K562 (cell line): ENCODE data around the gene GATA1. TPM values are rescaled to one million over a fixed set of nuclear protein-coding genes. Genes with fewer than 3 reads are reported as not detected.

Source experiments
- ATAC-seq: fragments of 200-7000 bp; cut with Tn5 transposase; 3 replicates; pipeline ENCODE4 v1.9.1; 2020; ENCODE audit warnings: moderate library complexity
- BruUV-seq: library from RNA; stranded (reverse); fragments of 400-500 nt; replicated peaks from 2 replicates; lab custom pipeline; 2021; lab: Mats Ljungman, UMichigan
- CTCF ChIA-PET: fragments of 300-600 bp; formaldehyde crosslinking; extraction: SDS; loops from one replicate; lab custom pipeline; 2021; ENCODE audit warnings: low intra/inter-chr PET ratio; lab: Yijun Ruan, JAX
- POLR2A ChIA-PET: fragments of 300-600, 350-650 bp; sonication (Branson Sonifier 250); formaldehyde crosslinking; extraction: SDS; loops from one replicate; lab custom pipeline; 2021; ENCODE audit warnings: antibody characterized with exemption, inconsistent platforms; lab: Yijun Ruan, JAX
- DNase-seq, 4 experiments: peaks; one replicate each; pipeline versions ENCODE4 v3.0.0 to v3.0.0-alpha.2; 2011 to 2018; ENCODE audit warnings: low spot score in 3 of 4, mixed read lengths in 3 of 4; ENCODE audit errors: extremely low read depth in 1 of 4
- FAIRE-seq: peaks from 2 replicates; lab custom pipeline; 2011; peaks lifted over from hg19 to GRCh38; lab: Jason Lieb, UNC
- H2AFZ ChIP-seq: 2 replicates; pipeline ENCODE4 v1.6.0; 2011; ENCODE audit warnings: low read depth, low read length, control low read depth, inconsistent platforms
- H3K27ac ChIP-seq: fragments of 200-600 bp; 3 replicates; pipeline ENCODE4 v1.8.0; 2011; ENCODE audit warnings: low read depth, mild to moderate bottlenecking, control low read depth, inconsistent platforms, low read length, moderate library complexity, mixed read lengths; ENCODE audit errors: extremely low read depth
- H3K27me3 ChIP-seq, 2 experiments: fragments of 300-600 bp in 1 of 2; 2 replicates in 1 of 2; 3 replicates in 1 of 2; pipeline versions ENCODE4 v1.6.0 to v1.8.0; 2011; ENCODE audit warnings: inconsistent platforms in 2 of 2, low read length in 2 of 2, mild to moderate bottlenecking in 1 of 2, mixed read lengths in 1 of 2, moderate library complexity in 1 of 2; ENCODE audit not compliant: control insufficient read depth in 2 of 2, insufficient read depth in 2 of 2
- H3K36me3 ChIP-seq: fragments of 300-600 bp; 3 replicates; pipeline ENCODE4 v1.8.0; 2011; ENCODE audit warnings: mild to moderate bottlenecking, low read length, inconsistent platforms; ENCODE audit not compliant: control insufficient read depth, insufficient read depth
- H3K4me1 ChIP-seq, 2 experiments: fragments of 200-600 bp in 1 of 2; replicated peaks in 1 of 2; 2 replicates in 1 of 2; 3 replicates in 1 of 2; pipeline versions ENCODE4 v1.5.1 to v1.8.0; 2011; ENCODE audit warnings: inconsistent platforms in 2 of 2, low read length in 2 of 2, mild to moderate bottlenecking in 1 of 2, mixed read lengths in 1 of 2, moderate library complexity in 1 of 2; ENCODE audit not compliant: control insufficient read depth in 2 of 2, insufficient read depth in 2 of 2
- H3K4me2 ChIP-seq: 2 replicates; pipeline ENCODE4 v1.6.1; 2011; ENCODE audit warnings: low read length, control low read depth, inconsistent platforms, mixed read lengths; ENCODE audit not compliant: insufficient read depth
- H3K4me3 ChIP-seq: fragments of 200-600 bp; sonication (generic), shearing (Covaris generic); 2 replicates; pipeline ENCODE4 v1.5.1; 2016; ENCODE audit warnings: control low read depth, inconsistent platforms
- H3K79me2 ChIP-seq: fragments of 200-600 bp; 3 replicates; pipeline ENCODE4 v1.8.0; 2011; ENCODE audit warnings: low read length, inconsistent platforms; ENCODE audit not compliant: control insufficient read depth, insufficient read depth
- H3K9ac ChIP-seq, 2 experiments: 2 replicates each; pipeline versions ENCODE4 v1.6.0 to v1.6.1; 2011; ENCODE audit warnings: low read depth in 2 of 2, low read length in 2 of 2, control low read depth in 1 of 2, inconsistent platforms in 1 of 2, mild to moderate bottlenecking in 1 of 2, mixed read lengths in 1 of 2; ENCODE audit not compliant: insufficient read depth in 1 of 2
- H3K9me1 ChIP-seq: one replicate; pipeline ENCODE4 v1.6.0; 2011; ENCODE audit warnings: inconsistent platforms, mild to moderate bottlenecking, low read length, moderate library complexity; ENCODE audit not compliant: control insufficient read depth, insufficient read depth
- H3K9me3 ChIP-seq: replicated peaks from 2 replicates; pipeline ENCODE4 v1.5.1; 2011; ENCODE audit warnings: low read depth, low read length, inconsistent platforms; ENCODE audit not compliant: control insufficient read depth, insufficient read depth
- H4K20me1 ChIP-seq: replicated peaks from 2 replicates; pipeline ENCODE4 v1.6.1; 2011; ENCODE audit warnings: low read length, inconsistent platforms, mixed read lengths; ENCODE audit not compliant: control insufficient read depth, insufficient read depth
- BCOR ChIP-seq: fragments of 450-650 bp; IDR thresholded peaks from 2 replicates; pipeline ENCODE4 v1.6.1; 2016
- HIVEP1 ChIP-seq: fragments of 250-450 bp; sonication (Bioruptor Pico); IDR thresholded peaks from 2 replicates; pipeline ENCODE4 v1.4.0; 2020; ENCODE audit warnings: mild to moderate bottlenecking
- NFYB ChIP-seq: IDR thresholded peaks from 2 replicates; pipeline ENCODE4 v1.6.1; 2011; ENCODE audit warnings: mild to moderate bottlenecking, moderate library complexity; ENCODE audit not compliant: insufficient read length; ENCODE audit errors: extremely low read depth
- RBM25 ChIP-seq: fragments of 200-400 bp; formaldehyde crosslinking; IDR thresholded peaks from 2 replicates; pipeline ENCODE4 v1.6.1; 2018; ENCODE audit warnings: low read length, low read depth, moderate library complexity; ENCODE audit not compliant: severe bottlenecking
- ZNF445 ChIP-seq: fragments of 250-450 bp; sonication (Bioruptor Pico); IDR thresholded peaks from 2 replicates; pipeline ENCODE4 v1.4.0; 2020; ENCODE audit warnings: low read depth, mild to moderate bottlenecking, moderate library complexity
- ZNF57 ChIP-seq: fragments of 450-650 bp; formaldehyde crosslinking; IDR thresholded peaks from 2 replicates; pipeline ENCODE4 v1.4.0; 2020; ENCODE audit warnings: mild to moderate bottlenecking, moderate library complexity
- WGBS: fragments of 100-300 bp; shearing (Covaris generic); methylation state at CpG from one replicate; pipeline ENCODE4 v1.1.6; 2016; ENCODE audit warnings: low coverage, mixed read lengths; ENCODE audit not compliant: insufficient coverage; ENCODE audit errors: missing lambda C conversion rate; 5-methylcytosine and 5-hydroxymethylcytosine counted together
- in situ Hi-C: fragments of 300-500 bp; cut with MboI; formaldehyde crosslinking; loops from 4 replicates; pipeline ENCODE4 v1.15.0; 2018; ENCODE audit warnings: inconsistent platforms, mixed read lengths
- intact Hi-C: fragments of 100-400 bp; cut with micrococcal nuclease; formaldehyde crosslinking; loops from 2 replicates; pipeline ENCODE4 v1.14.2; 2022
- polyA plus RNA-seq, 8 experiments: library from polyadenylated mRNA; depleted of rRNA in 4 of 8; stranded (reverse) in 5 of 8; unstranded in 3 of 8; fragments of >200 nt; fragmentation: Nextera tagmentation in 2 of 8; fragmentation: Illumina TruSeq in 1 of 8; extraction: Ambion mirVana in 2 of 8; extraction: Trizol in 1 of 8; gene quantifications; 2 replicates each; pipeline versions ENCODE4 v1.2.1 to v1.2.3, GENCODE V29; 2011 to 2014; ENCODE audit warnings: inconsistent platforms in 1 of 8, missing spikeins in 1 of 8
- total RNA-seq, 7 experiments: library from RNA; depleted of rRNA in 6 of 7; stranded (reverse); fragments of >200 nt in 6 of 7; fragmentation: Illumina TruSeq in 2 of 7; extraction: Trizol in 2 of 7; gene quantifications; 2 replicates each; pipeline versions ENCODE4 v1.2.1 to v1.2.3, GENCODE V29; 2011 to 2021; ENCODE audit warnings: low replicate concordance in 1 of 7

The GATA1 gene
- total and polyA plus RNA-seq, 9 of the 15 experiments (the other 6 are each of a cell fraction or from before 2014, with no cell fraction given), result 11.9 to 291 (median 116) TPM

- TF ChIP-seq HIVEP1 (no peak), NFYB (no peak)
These were observed 16.1 kb upstream of the GATA1 start (continued) for GRCh38 chrX:48770296-48770695.

GRCh38 chrX:48772602-48773001 is 13.8 kb upstream of the GATA1 start:
- Histone ChIP-seq H3K4me2 (no peak overlapping the region), H3K9me1 (no peaks in the 10 kb centered on the region), H3K27ac (no peak overlapping the region), H4K20me1 (no peaks in the 10 kb centered on the region), H3K27me3 (no peaks in the 10 kb centered on the region), H3K36me3 (0 out of 3 replicates have a peak, but pooled peaks cover 2% of the 10 kb centered on the region), H3K4me3 (no peak overlapping the region)
- DNase-seq (no peak), ATAC-seq (no peak), FAIRE-seq (no peak)
- WGBS, result 84% methylated on average over 6 of the region's 6 CpGs
- in situ Hi-C loops, result no loop called here
- POLR2A ChIA-PET, result interaction anchor here (0.6 kb wide), 1 partner anchor 39 kb away, joined by 3 read pairs; no protein-coding TSS in a partner anchor
- CTCF ChIA-PET, result no interaction called here
- no TSS peak for BruUV-seq
- peak; percentile 86 for TF ChIP-seq BCOR
- TF ChIP-seq ZNF57 (CRISPR knock-in tag), result no peak
- peak; percentile 65 for TF ChIP-seq RBM25
- no peak for TF ChIP-seq ZNF445 (CRISPR knock-in tag)
- TF ChIP-seq, all 486 proteins: peak for 2
- Histone ChIP-seq H3K4me1 (peaks cover 12 to 30% of the 10 kb centered on the region in 2 experiments; a peak in 4 of 5 replicates), H3K9me3 (no peaks in the 10 kb centered on the region), H3K79me2 (peaks cover 10% of the 10 kb centered on the region; the same call in 2 of the 3 replicates), H2AFZ (no peak overlapping the region), H3K9ac (no peak overlapping the region)
- intact Hi-C loops, result no loop called here
